Measurements from ENCODE around the gene SMARCAL1. TPM values are rescaled to one million over a fixed set of nuclear protein-coding genes. Genes with fewer than 3 reads are reported as not detected.

Gene SMARCAL1
- total RNA-seq, 1 experiment from 2014 or later = 3.6 TPM

Other genes with a start within 250 kb of the SMARCAL1 start
- not detected in 2 replicates for gene MARCHF4, start 40.0 kb upstream of the SMARCAL1 start, total RNA-seq (2014; rRNA removed; shearing (Covaris generic))
- gene RPL37A, start 86.4 kb downstream of the SMARCAL1 start, total RNA-seq (2014; rRNA removed; shearing (Covaris generic)) = 2,133 and 2,247 TPM in 2 replicates
- gene IGFBP2, start 220.9 kb downstream of the SMARCAL1 start, total RNA-seq (2014; rRNA removed; shearing (Covaris generic)) = 89.8 and 91.4 TPM in 2 replicates

All from HT-29 (cell line).